ENCODE measurements around the gene GPANK1. TPM values are rescaled to one million over a fixed set of nuclear protein-coding genes. Genes with fewer than 3 reads are reported as not detected.

The GPANK1 gene
- total and polyA plus RNA-seq, 2 of the 13 experiments (the other 11 are each of a cell fraction or from before 2014, with no cell fraction given) = 15.4 to 22.8 TPM

DNA sequence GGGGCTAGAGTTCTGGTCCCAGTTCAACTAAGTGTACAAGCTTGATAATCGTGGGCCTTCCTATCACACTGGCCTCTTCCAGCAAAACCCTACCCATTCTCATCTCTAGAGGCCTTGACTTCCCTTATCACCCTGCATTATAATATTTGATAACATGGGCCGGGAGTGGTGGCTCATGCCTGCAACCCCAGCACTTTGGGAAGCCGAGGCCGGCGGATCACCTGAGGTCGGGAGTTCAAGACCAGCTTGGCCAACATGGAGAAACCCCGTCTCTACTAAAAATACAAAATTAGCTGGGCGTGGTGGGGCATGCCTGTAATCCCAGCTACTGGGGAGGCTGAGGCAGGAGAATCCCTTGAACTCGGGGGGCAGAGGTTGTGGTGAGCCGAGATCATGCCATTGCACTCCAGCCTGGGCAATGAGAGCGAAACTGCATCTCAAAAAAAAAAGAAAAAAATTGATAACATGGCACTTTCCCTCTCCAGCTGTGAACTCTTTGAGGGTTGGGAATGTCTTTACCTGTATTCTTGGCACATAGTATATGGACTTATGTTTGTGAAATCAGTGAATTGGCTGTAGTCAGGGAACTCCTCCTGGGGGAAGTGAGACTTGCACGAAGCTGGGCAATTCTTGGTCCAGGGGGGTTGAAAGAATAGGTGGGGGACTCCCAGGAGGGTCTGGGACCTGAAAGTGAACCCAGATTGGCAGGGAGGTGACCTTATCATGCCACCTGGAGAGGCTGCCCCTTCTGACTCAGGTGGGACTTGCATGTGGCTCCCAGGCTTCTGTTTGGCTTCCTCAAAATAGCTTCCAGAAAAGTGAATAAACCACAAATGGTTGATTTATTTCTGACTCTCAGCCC is 3.3 kb downstream of the GPANK1 start:
- FAIRE-seq (no peak), DNase-seq (ENCODE audit: low spot score) (no peak), ATAC-seq (no peak)
- H3K27me3 ChIP-seq (ENCODE audit: control insufficient read depth in 1 of 2, insufficient read depth in 2 of 2, low read length in 2 of 2) = no peaks in the 10 kb centered on the region; a peak in 1 of 5 replicates
- H3K79me2 ChIP-seq (ENCODE audit: insufficient read depth, low read length) = peaks cover 67% of the 10 kb centered on the region
- in situ Hi-C loops (cut with HindIII; ENCODE audit: extremely low pct_ligation_motif_present, low pct_unique_long_range_greater_than_20kb) = no loop called here
- CTCF ChIA-PET (ENCODE audit: low intra/inter-chr PET ratio, low total read pairs) = no interaction called here
- H3K9me3 ChIP-seq (ENCODE audit: low read length) = no peaks in the 10 kb centered on the region
- H3K36me3 ChIP-seq (replicated peaks in 1 of 2; ENCODE audit: control insufficient read depth in 1 of 2, insufficient read depth in 2 of 2, low read length in 2 of 2) = peaks cover 10 to 20% of the 10 kb centered on the region in 2 experiments
- H4K20me1 ChIP-seq (ENCODE audit: insufficient read depth, low read length) = peaks cover 19% of the 10 kb centered on the region; the same call in 1 of the 2 replicates
- peak overlapping the region in 1 of 3 experiments; percentile 78; a peak in 1 of 6 replicates for H3K4me3 ChIP-seq (replicated peaks in 1 of 3; ENCODE audit: insufficient read depth in 1 of 3, low read depth in 2 of 3, low read length in 3 of 3)
- BruUV-seq (replicated peaks) = no TSS peak
- H3K9ac ChIP-seq (ENCODE audit: insufficient read depth, low read depth, low read length) = no peak overlapping the region
- peak overlapping the region; percentile 100 for H3K4me2 ChIP-seq (ENCODE audit: low read depth, low read length)
- 93% methylated on average over 12 of the region's 12 CpGs for WGBS (ENCODE audit: low lambda C conversion rate)
- POLR2A ChIA-PET = interaction anchor here (0.7 to 7.4 kb wide), 24 partner anchors 8 to 530 kb away, joined by 3 to 438 read pairs (median 5); partner anchors contain the start of genes ABHD16A, AIF1, APOM and BAG6
- H2AFZ ChIP-seq (ENCODE audit: low read length) = no peak overlapping the region
- intact Hi-C loops (cut with micrococcal nuclease; ENCODE audit: unreplicated experiment) = no loop called here
- peaks cover 78% of the 10 kb centered on the region for H3K4me1 ChIP-seq (ENCODE audit: insufficient read depth, low read length)
- H3K27ac ChIP-seq (ENCODE audit: extremely low read length, insufficient read depth, low read length) = peak overlapping the region; percentile 73
- TF ChIP-seq ZNF329 (CRISPR knock-in tag; IDR thresholded peaks at IDR 0.05; ENCODE audit: low read depth) (no peak), RNF2 (conservative IDR thresholded peaks at IDR 0.05; ENCODE audit: low read depth) (no peak), AGO1 (IDR thresholded peaks at IDR 0.05; ENCODE audit: low read depth, low read length, poor library complexity, severe bottlenecking) (peak; percentile 19), ZBTB21 (CRISPR knock-in tag; IDR thresholded peaks at IDR 0.05) (no peak), POLR2G (IDR thresholded peaks at IDR 0.05; ENCODE audit: low read depth, low read length) (peak; percentile 44; the same call in 1 of the 2 replicates), MED13 (CRISPR knock-in tag; IDR thresholded peaks at IDR 0.05) (no peak), ZNF160 (CRISPR knock-in tag; IDR thresholded peaks at IDR 0.05) (0 out of 2 replicates have a peak, but pooled peaks have one; percentile 24), TARDBP (CRISPR knock-in tag; IDR thresholded peaks at IDR 0.05) (0 out of 2 replicates have a peak, but pooled peaks have one; percentile 5), ZNF589 (CRISPR knock-in tag; conservative IDR thresholded peaks at IDR 0.05) (no peak), GATA4 (IDR thresholded peaks at IDR 0.05; ENCODE audit: borderline replicate concordance, low read depth) (no peak), ZNF446 (CRISPR knock-in tag; IDR thresholded peaks at IDR 0.05) (no peak), HES4 (CRISPR knock-in tag; IDR thresholded peaks at IDR 0.05; ENCODE audit: borderline replicate concordance) (peak; percentile 14; the same call in 1 of the 2 replicates)
- TF ChIP-seq, protein P1, sequence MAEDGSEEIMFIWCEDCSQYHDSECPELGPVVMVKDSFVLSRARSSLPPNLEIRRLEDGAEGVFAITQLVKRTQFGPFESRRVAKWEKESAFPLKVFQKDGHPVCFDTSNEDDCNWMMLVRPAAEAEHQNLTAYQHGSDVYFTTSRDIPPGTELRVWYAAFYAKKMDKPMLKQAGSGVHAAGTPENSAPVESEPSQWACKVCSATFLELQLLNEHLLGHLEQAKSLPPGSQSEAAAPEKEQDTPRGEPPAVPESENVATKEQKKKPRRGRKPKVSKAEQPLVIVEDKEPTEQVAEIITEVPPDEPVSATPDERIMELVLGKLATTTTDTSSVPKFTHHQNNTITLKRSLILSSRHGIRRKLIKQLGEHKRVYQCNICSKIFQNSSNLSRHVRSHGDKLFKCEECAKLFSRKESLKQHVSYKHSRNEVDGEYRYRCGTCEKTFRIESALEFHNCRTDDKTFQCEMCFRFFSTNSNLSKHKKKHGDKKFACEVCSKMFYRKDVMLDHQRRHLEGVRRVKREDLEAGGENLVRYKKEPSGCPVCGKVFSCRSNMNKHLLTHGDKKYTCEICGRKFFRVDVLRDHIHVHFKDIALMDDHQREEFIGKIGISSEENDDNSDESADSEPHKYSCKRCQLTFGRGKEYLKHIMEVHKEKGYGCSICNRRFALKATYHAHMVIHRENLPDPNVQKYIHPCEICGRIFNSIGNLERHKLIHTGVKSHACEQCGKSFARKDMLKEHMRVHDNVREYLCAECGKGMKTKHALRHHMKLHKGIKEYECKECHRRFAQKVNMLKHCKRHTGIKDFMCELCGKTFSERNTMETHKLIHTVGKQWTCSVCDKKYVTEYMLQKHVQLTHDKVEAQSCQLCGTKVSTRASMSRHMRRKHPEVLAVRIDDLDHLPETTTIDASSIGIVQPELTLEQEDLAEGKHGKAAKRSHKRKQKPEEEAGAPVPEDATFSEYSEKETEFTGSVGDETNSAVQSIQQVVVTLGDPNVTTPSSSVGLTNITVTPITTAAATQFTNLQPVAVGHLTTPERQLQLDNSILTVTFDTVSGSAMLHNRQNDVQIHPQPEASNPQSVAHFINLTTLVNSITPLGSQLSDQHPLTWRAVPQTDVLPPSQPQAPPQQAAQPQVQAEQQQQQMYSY (CRISPR knock-in tag; IDR thresholded peaks at IDR 0.05) = no peak
- TF ChIP-seq, protein P2, sequence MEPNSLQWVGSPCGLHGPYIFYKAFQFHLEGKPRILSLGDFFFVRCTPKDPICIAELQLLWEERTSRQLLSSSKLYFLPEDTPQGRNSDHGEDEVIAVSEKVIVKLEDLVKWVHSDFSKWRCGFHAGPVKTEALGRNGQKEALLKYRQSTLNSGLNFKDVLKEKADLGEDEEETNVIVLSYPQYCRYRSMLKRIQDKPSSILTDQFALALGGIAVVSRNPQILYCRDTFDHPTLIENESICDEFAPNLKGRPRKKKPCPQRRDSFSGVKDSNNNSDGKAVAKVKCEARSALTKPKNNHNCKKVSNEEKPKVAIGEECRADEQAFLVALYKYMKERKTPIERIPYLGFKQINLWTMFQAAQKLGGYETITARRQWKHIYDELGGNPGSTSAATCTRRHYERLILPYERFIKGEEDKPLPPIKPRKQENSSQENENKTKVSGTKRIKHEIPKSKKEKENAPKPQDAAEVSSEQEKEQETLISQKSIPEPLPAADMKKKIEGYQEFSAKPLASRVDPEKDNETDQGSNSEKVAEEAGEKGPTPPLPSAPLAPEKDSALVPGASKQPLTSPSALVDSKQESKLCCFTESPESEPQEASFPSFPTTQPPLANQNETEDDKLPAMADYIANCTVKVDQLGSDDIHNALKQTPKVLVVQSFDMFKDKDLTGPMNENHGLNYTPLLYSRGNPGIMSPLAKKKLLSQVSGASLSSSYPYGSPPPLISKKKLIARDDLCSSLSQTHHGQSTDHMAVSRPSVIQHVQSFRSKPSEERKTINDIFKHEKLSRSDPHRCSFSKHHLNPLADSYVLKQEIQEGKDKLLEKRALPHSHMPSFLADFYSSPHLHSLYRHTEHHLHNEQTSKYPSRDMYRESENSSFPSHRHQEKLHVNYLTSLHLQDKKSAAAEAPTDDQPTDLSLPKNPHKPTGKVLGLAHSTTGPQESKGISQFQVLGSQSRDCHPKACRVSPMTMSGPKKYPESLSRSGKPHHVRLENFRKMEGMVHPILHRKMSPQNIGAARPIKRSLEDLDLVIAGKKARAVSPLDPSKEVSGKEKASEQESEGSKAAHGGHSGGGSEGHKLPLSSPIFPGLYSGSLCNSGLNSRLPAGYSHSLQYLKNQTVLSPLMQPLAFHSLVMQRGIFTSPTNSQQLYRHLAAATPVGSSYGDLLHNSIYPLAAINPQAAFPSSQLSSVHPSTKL (CRISPR knock-in tag; IDR thresholded peaks at IDR 0.05) = no peak

All from HepG2 (cell line).